ENCODE measurements around the gene MIA2. TPM values are rescaled to one million over a fixed set of nuclear protein-coding genes. Genes with fewer than 3 reads are reported as not detected.
"Not testable (repeated sequence)": the region's sequence is repeated elsewhere in the genome, so short reads cannot be mapped to it uniquely, and the experiment has no call there.

MIA2 gene
- total and polyA plus RNA-seq, 2 experiments from 2014 or later = 9.5 to 10.9 TPM

DNA sequence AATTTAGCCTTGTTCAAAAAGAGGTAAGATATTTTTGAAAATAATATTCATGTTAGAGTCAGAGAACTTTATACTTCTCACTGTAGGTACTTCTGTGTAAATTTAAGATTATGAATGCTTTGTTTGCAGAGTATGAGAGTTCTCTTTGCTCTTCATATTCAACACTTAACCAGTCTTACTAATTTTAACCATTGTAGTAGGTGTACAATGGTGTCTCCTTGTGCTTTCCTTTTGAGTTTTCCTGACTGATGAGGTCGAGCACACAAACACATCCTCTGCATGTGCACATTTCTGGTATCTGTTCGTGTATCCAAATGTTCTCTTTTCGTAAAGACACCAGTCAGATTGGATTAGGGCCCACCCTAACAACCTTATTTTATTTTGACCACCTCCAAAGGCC is 45.8 kb downstream of the MIA2 start (continued):
- TF ChIP-seq, protein P1, sequence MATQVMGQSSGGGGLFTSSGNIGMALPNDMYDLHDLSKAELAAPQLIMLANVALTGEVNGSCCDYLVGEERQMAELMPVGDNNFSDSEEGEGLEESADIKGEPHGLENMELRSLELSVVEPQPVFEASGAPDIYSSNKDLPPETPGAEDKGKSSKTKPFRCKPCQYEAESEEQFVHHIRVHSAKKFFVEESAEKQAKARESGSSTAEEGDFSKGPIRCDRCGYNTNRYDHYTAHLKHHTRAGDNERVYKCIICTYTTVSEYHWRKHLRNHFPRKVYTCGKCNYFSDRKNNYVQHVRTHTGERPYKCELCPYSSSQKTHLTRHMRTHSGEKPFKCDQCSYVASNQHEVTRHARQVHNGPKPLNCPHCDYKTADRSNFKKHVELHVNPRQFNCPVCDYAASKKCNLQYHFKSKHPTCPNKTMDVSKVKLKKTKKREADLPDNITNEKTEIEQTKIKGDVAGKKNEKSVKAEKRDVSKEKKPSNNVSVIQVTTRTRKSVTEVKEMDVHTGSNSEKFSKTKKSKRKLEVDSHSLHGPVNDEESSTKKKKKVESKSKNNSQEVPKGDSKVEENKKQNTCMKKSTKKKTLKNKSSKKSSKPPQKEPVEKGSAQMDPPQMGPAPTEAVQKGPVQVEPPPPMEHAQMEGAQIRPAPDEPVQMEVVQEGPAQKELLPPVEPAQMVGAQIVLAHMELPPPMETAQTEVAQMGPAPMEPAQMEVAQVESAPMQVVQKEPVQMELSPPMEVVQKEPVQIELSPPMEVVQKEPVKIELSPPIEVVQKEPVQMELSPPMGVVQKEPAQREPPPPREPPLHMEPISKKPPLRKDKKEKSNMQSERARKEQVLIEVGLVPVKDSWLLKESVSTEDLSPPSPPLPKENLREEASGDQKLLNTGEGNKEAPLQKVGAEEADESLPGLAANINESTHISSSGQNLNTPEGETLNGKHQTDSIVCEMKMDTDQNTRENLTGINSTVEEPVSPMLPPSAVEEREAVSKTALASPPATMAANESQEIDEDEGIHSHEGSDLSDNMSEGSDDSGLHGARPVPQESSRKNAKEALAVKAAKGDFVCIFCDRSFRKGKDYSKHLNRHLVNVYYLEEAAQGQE (IDR thresholded peaks at IDR 0.05; ENCODE audit: unreplicated experiment) = no peak
- no peak for TF ChIP-seq NANOG (IDR thresholded peaks at IDR 0.05; ENCODE audit: borderline replicate concordance)
- TF ChIP-seq CREB1 (CRISPR knock-in tag; IDR thresholded peaks at IDR 0.05; ENCODE audit: low read depth) = no peak
- TF ChIP-seq JUNB (IDR thresholded peaks at IDR 0.05; ENCODE audit: unreplicated experiment) = no peak
- TF ChIP-seq ZNF331 (CRISPR knock-in tag; IDR thresholded peaks at IDR 0.05; ENCODE audit: low read depth) = no peak

DNA sequence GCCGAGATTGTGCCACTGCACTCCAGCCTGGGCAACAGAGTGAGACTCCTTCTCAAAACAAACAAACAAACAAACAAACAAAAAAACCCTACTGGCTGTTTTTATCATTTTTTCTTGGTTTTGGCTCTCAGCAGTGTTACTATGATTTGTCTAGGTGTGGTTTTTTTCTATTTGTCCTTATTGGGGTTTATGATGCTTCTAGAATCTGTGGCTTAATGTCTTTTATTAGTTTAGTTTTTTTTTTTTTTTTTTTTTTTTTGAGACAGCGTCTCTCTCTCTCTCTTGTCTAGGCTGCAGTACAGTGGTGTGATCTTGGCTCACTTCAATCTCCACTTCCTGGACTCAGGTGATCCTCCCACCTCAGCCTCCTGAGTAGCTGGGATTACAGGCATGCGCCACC is 47.0 kb downstream of the MIA2 start:
- H3K36me3 ChIP-seq (ENCODE audit: insufficient read depth); H3K27me3 Mint-ChIP-seq (ENCODE audit: insufficient read depth, low read depth, poor library complexity); H3F3A ChIP-seq (replicated peaks; ENCODE audit: low read depth); H3K4me2 ChIP-seq; H3K27me3 ChIP-seq (ENCODE audit: insufficient read depth); H3K4me3 ChIP-seq; H3K4me1 Mint-ChIP-seq; H3K27ac Mint-ChIP-seq; H2AFZ ChIP-seq; H3K27ac ChIP-seq (ENCODE audit: low read depth); H3K9me3 Mint-ChIP-seq; DNase-seq (ENCODE audit: low spot score); ATAC-seq; H3K4me1 ChIP-seq (ENCODE audit: insufficient read depth); H3K9me2 ChIP-seq (ENCODE audit: insufficient read depth); H4K20me1 ChIP-seq (replicated peaks; ENCODE audit: insufficient read depth); H3K4me3 Mint-ChIP-seq: not testable (repeated sequence)
- H3K79me2 ChIP-seq (replicated peaks; ENCODE audit: insufficient read depth) = peaks cover 22% of the 10 kb centered on the region
- H3K36me3 Mint-ChIP-seq (ENCODE audit: low read depth) = peaks cover 46% of the 10 kb centered on the region

DNA sequence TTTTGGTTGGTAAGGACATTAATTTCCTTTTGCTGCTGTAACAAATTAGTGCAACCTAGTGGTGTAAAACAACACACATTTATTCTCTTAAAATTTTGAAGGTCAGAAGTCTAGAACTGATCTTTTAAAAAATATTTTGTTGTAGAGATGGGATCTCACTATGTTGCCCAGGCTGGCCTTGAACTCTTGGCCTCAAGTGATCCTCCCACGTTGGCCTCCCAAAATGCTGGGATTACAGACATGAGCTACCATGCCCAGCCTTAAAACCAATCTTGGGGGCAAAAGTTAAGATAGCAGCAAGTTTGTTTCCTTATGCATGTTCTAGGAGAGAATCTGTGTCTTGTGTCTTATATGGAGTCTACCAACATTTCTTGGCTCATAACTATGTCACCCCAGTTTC is 55.8 kb downstream of the MIA2 start:
- H3K9me3 Mint-ChIP-seq = peaks cover 26% of the 10 kb centered on the region
- Histone ChIP-seq H3K79me2 (replicated peaks; ENCODE audit: insufficient read depth) (no peaks in the 10 kb centered on the region), H2AFZ (no peak overlapping the region), H3F3A (replicated peaks; ENCODE audit: low read depth) (no peaks in the 10 kb centered on the region), H3K4me2 (no peak overlapping the region), H3K27ac (ENCODE audit: low read depth) (no peak overlapping the region), H3K27me3 (ENCODE audit: insufficient read depth) (no peaks in the 10 kb centered on the region), H3K9me2 (ENCODE audit: insufficient read depth) (peaks cover 5% of the 10 kb centered on the region; the same call in 1 of the 2 replicates), H3K4me3 (no peak overlapping the region), H3K36me3 (ENCODE audit: insufficient read depth) (no peaks in the 10 kb centered on the region), H3K4me1 (ENCODE audit: insufficient read depth) (no peaks in the 10 kb centered on the region), H4K20me1 (replicated peaks; ENCODE audit: insufficient read depth) (no peaks in the 10 kb centered on the region)
- no peak overlapping the region for H3K4me3 Mint-ChIP-seq
- H3K36me3 Mint-ChIP-seq (ENCODE audit: low read depth) = peaks cover 41% of the 10 kb centered on the region
- no peaks in the 10 kb centered on the region for H3K4me1 Mint-ChIP-seq
- no peak overlapping the region for H3K27ac Mint-ChIP-seq
- ATAC-seq = no peak
- TF ChIP-seq, protein P2, sequence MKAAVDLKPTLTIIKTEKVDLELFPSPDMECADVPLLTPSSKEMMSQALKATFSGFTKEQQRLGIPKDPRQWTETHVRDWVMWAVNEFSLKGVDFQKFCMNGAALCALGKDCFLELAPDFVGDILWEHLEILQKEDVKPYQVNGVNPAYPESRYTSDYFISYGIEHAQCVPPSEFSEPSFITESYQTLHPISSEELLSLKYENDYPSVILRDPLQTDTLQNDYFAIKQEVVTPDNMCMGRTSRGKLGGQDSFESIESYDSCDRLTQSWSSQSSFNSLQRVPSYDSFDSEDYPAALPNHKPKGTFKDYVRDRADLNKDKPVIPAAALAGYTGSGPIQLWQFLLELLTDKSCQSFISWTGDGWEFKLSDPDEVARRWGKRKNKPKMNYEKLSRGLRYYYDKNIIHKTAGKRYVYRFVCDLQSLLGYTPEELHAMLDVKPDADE (IDR thresholded peaks at IDR 0.05) = no peak
- TF ChIP-seq, protein P1 (IDR thresholded peaks at IDR 0.05; ENCODE audit: unreplicated experiment) = no peak
- no peak for TF ChIP-seq NANOG (IDR thresholded peaks at IDR 0.05; ENCODE audit: borderline replicate concordance)
- TF ChIP-seq, protein P3, sequence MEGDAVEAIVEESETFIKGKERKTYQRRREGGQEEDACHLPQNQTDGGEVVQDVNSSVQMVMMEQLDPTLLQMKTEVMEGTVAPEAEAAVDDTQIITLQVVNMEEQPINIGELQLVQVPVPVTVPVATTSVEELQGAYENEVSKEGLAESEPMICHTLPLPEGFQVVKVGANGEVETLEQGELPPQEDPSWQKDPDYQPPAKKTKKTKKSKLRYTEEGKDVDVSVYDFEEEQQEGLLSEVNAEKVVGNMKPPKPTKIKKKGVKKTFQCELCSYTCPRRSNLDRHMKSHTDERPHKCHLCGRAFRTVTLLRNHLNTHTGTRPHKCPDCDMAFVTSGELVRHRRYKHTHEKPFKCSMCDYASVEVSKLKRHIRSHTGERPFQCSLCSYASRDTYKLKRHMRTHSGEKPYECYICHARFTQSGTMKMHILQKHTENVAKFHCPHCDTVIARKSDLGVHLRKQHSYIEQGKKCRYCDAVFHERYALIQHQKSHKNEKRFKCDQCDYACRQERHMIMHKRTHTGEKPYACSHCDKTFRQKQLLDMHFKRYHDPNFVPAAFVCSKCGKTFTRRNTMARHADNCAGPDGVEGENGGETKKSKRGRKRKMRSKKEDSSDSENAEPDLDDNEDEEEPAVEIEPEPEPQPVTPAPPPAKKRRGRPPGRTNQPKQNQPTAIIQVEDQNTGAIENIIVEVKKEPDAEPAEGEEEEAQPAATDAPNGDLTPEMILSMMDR (conservative IDR thresholded peaks at IDR 0.05; ENCODE audit: low read depth in 2 of 2) = no peak
- no peak for TF ChIP-seq CREB1 (CRISPR knock-in tag; IDR thresholded peaks at IDR 0.05; ENCODE audit: low read depth)
- peaks cover 2% of the 10 kb centered on the region for H3K27me3 Mint-ChIP-seq (ENCODE audit: insufficient read depth, low read depth, poor library complexity)
- DNase-seq (ENCODE audit: low spot score) = no peak
